NCI-H82 (cell line): ENCODE measurements around the gene ASF1A.

Source experiments
- DNase-seq: peaks from one replicate; lab custom pipeline; 2025; lab: John Stamatoyannopoulos, UW

Gene ASF1A

DNA sequence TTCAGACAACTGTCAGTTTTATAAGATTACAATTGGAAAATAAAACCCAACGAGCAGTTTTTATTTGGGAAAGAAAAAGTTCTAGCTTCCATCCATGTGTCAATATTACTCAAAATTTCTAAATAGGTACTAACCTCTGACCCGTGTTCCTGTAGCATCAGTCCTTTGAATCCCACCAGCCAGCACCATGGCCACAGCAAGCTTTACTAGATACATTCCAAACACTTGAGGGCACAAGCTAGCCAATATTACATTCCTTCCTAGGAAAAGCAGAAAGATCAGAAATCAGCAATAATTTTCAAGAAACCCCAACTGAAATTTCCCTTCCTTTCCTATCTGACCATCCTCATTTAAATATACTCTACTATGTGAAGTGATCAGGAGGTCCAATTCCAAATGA is 19.2 kb downstream of the ASF1A start:
- DNase-seq = peak; percentile 29

DNA sequence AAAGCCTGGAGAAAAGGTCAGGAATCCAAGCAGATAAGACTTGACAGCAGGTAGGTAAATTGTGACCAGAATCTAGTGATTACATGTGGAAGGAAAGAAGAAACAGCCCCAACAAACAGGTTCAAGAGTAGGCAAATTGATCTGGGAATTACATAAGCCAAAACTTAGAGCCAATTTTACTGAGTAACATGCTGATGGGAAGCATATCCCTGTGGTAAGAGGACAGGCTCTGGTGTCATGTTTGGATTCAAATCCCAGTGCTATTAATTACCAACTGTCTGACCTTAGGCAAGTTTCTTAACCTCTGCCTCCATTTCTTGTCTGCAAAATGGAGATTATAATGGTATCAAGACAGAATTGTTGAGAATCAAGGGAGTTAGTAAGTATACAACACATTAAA is 20.6 kb downstream of the ASF1A start:
- DNase-seq = no peak

DNA sequence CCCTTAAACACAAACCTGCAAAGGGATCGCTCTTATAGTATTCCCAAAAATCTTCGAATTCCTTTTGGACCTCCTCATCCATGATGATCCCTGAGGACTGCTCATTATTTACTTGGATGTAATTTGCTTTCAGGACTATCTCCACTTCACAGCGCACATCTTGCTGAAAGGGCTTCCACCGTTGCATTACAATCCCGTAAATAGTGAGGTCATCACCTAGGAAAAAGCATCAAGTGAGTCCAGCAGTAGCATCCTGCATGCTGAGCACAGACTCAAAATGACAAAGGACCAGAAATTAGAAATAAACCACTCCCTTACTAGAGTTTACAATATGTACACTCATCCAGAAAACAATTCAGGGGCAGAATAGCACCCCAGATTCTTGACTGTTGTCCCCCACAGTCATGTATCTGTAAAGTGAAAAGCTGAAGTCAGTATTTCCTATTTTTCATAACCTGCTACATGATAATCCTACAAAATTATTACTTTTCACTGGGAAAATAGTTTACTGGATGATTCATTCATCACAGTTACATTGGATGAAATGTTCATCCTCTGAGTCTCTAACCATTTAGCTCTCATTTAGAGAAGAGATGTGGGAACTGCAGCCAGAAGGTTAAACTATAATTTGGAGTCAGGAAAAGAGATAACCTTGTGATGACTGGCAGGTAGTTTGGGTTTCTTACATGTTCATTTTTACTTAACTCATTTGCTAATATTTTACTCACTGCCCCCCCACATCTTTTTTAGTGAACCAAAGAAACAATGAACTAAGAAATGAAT is 23.8 kb downstream of the ASF1A start:
- no peak for DNase-seq

DNA sequence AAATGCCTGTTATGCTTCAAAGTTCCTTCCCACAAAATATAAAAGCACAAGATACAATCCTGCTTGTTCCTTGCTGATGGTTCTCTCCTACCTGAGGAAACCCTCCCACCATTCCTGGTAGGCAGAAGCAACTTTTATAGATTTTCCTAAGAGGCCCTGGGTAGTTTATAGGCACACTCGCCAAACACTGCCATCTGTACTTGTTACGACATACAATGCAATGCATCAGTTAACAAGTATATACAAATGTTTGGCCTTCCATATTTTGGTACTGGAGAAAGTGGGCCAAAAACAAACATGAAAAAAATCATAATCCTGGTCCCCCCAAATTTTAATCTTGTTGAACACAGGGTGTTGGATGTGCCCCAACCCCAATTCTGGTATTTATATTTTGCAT is 24.4 kb downstream of the ASF1A start:
- DNase-seq = no peak

DNA sequence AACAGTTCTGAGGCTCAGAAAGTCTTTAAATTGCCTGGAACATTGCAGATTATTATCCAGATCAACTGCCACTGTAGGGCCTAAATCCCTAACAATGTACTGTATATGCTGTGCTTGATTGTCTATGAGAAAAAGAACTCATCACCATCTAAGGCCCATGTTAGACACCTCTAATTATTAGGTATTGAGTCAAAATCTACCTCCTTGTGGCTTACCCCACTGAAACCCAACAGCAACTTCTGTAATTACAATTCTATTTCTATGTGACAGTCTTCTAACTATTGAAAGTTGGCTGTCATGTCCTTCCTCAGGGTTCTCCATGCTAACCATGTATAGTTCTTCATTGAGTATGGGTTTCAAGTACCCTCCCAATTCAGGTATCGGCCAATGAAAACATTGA is 27.1 kb downstream of the ASF1A start:
- no peak for DNase-seq

DNA sequence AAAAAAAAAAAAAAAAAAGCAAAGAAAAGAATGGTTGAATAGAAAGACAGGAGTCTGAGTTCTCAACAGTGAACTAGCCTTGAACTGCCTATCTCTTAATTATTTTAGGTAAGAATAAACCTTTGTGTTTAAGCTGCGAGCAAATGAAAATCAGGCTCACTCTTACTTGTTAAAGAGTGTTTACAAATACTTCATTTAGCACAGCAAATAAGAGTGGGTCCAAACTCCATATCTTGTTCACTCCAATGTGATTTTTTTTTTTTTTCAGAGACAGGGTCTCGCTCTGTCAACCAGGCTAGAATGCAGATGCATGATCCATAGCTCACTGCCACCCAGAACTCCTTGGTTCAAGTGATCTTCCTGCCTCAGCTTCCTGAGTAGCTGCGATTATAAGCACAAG is 29.1 kb downstream of the ASF1A start:
- no peak for DNase-seq

DNA sequence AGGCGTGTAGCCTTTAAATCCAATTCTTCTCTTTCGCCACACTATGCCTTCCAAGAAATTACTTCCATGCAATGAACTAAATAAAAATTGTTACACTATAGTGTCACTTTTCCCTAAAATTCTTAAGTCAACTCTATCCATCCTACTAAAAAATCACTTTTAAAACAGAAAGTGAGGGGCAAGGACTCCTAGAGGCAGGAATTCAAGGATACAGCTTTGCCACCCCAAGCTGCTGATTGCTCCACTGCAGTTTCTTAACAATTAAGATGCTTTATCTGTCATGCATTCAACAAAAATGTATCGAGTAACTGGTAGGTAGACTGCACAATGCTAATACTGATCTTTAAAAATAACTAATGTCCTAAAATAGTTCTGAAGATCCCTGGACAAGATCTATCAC is 36.7 kb downstream of the ASF1A start:
- no peak for DNase-seq

DNA sequence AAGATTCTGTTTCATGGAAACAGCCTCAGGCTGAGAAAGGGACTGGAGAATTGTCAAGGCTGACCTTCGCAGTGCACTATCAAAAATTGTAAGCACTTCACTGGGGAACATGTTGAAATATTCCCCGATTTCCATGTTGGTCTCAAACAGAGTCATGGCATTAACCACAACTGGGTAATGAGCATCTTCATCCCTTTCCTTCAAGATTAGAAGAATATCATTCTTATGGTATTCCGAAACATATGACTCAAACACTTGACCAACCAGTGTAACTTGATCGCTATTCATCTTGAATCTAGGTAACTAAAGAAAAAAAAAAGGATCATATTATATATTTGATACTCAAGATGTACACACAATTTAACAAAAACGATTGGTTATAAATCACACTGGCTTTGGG is 37.5 kb downstream of the ASF1A start:
- DNase-seq = no peak

DNA sequence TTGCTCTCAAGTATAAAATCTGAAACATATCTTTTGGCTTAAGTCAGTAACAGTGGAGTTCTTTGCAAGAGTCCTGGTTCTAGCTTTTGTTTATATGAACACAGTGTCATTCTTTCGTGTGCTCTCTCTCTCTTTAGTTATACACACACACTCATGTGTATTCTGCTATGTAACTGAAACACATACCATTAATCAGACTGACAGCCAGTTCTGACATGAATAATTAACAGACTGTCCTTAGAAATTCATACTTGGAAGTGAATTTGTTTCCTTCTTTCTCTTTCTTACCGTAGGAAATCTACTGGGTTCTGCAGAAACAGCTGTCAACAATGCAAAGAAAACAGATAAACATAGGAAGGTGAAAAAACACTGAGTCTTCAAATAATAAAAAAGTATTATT is 38.5 kb downstream of the ASF1A start:
- DNase-seq = no peak

DNA sequence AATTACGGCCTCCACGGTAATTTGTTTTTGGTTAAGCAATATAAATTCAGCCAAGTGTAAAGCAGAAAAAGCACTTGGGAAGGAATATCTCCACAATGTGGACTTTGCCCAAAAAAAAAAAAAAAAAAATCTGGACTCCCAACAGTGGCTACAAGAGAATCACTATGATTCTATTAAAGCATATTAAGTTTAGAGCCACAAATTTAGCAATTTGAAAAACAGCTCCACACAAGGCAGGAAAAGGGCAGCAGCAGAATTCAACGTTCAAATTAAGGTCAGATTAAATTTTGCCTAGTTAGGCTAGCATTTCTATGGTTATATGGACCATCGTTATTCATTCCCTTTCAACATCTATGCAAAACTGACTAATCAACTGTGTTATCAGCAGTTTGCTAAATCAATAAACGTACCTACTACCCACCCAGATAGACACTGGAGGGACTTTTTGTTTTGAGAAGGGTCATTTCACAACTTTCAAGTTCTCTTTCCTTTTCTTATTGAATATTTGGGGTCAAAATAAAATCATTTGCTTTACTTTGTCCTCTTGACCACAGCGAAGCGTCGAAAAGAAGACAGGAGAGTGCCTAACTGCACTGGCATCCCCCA is 40.0 kb downstream of the ASF1A start:
- DNase-seq = no peak

DNA sequence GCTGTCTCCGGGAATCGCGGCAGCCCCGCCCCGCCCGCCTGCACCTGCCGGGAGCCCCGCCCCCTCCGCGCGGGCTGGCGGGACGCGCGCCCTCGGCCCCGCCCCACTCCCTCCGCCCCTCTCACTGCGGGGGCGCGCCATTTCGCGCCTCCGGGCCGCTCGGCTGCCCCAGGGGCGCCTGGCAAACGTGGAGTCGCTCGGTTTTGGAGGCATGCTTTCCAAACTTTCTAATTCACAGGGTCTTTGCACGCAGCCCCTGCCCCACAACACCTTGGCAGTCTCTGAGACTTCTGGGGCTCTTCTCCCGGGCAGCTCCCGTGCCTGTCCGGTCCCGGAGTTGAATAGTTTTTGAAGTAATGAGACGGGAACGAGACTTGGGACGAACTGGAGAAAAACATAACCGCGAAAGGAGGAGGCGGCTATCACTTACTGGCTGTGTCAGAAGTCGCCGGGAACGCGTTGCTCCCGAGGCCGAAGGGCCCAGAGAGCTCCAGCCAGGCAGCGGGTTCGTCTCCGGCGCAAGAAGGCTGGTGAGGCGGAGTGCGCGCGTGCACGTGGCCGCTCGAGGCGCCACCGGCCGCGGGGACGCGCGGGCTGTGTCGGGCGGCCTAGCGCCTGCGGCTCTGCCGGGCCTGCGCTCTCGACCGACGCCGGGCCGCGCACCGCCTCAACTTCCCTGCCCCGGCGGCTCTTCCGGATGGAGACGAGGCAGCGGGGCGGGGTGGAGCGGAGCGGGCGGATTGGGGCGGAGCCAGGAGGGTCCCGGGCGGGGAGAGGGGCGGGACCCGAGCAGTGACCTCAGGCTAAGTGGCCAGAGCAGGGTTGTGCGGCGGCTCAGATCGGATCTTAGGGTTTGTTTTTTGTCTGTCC is 40.7 kb downstream of the ASF1A start, which contains the start of gene MCM9:
Gene MCM9 (minus strand): TSS at position 699 of the 870 bp plus-strand sequence. CDS start 3,436 bp downstream, outside the sequence.
- DNase-seq = peak; percentile 93

DNA sequence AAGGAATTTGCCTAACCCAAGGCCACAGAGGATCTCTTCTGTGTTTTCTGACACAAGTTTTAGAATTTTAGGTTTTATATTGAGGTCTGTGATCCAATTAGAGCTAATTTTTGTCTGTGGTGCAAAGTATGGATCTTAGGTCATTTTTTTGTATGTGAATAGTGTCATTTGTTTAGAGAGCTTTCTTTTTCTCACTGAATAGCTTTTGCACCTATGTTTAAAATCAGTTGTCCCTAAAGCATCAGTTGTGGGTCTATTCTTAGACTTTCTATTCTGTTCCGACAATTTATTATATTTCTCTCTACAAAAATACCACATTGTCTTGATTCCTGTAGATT is 41.3 kb downstream of the ASF1A start:
- DNase-seq = no peak

DNA sequence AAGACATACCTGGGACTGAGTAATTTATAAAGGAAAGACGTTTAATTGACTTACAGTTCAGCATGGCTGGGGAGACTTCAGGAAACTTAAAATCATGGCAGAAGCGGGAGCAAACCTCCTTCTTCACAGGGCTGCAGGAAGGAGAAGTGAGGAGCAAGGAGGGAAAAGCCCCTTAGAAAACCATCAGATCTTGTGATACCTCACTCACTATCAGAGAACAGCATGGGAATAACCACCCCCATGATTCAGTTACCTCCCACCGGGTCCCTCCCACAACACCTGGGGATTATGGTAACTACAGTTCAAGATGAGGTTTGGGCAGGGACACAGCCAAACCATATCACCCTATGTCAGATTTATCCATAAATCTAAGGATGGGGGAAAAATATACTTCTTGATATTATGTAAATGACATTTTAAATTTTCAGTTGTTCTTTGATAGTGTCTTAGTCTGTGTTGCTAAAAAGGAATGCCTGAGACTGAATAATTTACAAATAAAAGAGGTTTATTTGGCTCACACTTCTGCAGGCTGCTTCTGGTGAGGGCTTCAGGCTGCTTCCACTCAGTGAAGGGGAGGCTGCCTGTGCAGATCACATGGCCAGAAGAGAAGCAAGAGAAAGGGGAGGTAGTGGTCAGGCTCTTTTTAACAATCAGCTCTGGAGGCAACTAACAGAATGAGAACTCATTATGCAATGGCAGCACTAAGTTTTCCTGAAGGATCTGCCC is 42.2 kb downstream of the ASF1A start:
- DNase-seq = no peak

DNA sequence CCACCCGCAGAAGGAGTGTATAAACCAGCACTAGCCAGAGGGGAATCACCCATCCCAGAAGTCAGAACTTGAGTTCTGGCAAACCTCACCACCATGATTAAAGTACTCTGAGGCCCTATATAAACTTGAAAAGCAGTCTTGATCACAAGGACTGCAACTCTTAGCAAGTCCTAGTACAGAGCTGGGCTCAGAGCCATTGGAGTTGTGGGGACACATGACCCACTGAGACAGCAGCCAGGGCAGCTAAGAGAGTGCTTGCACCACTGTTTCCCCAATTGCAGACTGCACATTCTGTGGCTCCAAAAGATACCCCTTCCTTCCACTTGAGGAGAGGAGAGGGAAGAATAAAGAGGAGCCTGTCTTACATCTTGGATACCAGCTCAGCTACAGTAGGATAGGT is 45.7 kb downstream of the ASF1A start:
- no peak for DNase-seq

DNA sequence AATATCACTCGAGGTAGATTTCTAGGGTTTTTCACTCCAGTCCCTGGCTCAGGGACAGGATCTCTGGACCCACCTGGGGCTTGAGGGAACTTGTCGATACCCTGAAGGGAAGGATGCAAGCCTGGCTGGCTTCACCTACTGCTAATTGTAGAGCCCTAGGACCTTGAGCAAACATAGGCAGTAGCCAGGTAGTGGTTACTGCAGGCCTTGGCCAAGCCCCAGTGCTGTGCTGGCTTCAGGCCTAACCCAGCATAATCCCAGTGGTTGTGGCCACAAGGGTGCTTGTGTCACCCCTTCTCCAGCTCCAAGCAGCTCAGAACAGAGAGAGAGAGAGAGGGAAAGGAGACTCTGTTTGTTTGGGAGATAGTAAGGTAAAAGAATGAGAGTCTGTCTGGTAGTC is 46.8 kb downstream of the ASF1A start:
- DNase-seq = no peak

DNA sequence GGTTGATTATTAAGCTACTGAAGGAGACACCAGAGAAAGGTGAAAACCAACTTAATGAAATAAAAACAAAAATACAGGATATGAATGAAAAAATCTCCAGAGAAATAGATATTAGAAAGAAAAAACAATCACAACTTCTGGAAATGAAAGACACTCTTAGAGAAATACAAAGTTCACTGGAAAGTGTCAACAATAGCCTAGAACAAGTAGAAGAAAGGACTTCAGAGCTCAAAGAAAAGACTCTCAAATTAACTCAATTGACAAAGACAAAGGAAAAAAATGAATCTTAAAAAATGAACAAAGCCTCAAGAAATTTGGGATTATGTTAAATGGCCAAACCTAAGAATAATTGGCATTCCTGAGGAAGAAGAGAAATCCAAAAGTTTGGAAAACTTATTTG is 51.3 kb downstream of the ASF1A start:
- no peak for DNase-seq

DNA sequence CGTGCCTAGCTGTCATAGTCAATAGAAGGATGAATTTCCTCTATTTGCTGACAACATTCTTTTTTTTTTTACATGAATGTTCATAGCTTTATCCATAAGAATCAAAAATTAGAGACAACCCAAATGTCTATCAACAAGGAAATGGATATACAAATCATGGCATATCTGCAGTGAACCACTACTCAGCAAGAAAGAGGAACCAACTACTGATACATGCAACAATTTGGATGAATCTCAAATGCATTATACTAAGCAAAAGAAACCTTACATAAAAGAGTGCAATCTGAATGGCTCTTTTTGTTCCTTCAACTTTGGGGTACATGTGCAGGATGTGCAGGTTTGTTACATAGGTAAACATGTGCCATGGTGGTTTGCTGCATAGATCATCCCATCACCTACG is 58.7 kb downstream of the ASF1A start:
- DNase-seq = no peak

DNA sequence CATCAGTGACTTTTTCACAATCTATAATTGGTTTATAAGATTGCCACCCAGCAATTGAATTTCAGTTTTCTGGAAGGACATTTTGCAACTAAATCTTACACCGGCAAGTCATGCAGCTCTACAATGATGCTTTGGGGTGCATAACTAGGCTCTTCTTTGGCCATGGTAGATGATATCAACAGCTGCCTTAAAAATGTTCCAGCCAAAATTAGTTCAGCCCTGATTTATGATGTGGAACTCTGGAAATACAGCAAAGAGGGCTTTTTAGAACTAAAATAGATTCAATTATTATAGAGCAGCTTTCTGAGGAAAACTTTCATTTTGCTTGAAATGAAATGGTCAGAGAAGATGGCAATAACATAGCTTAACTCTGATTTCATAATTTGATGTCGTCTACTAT is 59.4 kb downstream of the ASF1A start:
- DNase-seq = no peak
